ENCODE measurements around the gene LLCFC1.

Gene LLCFC1

GRCh38 chr7:142913051-142913450 lies 26.2 kb upstream of the LLCFC1 start:
- DNase-seq: no peak

- DNase-seq: no peak
These were observed 25.7 kb upstream of the LLCFC1 start for GRCh38 chr7:142913566-142913965.

GRCh38 chr7:142914121-142914520 lies 25.2 kb upstream of the LLCFC1 start:
- no peak for DNase-seq

- no peak for DNase-seq
These were observed 24.0 kb upstream of the LLCFC1 start for GRCh38 chr7:142915315-142915714.

GRCh38 chr7:142916508-142916907 lies 22.8 kb upstream of the LLCFC1 start:
- no peak for DNase-seq

GRCh38 chr7:142917447-142917846 lies 21.8 kb upstream of the LLCFC1 start:
- DNase-seq: no peak

- no peak for DNase-seq
These were observed 20.4 kb upstream of the LLCFC1 start for GRCh38 chr7:142918901-142919300.

- DNase-seq: no peak
These were observed 19.6 kb upstream of the LLCFC1 start for GRCh38 chr7:142919656-142920055.

GRCh38 chr7:142923391-142923790 lies 15.9 kb upstream of the LLCFC1 start:
- no peak for DNase-seq

- DNase-seq: no peak
These were observed 13.9 kb upstream of the LLCFC1 start for GRCh38 chr7:142925413-142925812.

- DNase-seq: no peak
These were observed 12.1 kb upstream of the LLCFC1 start for GRCh38 chr7:142927085-142927745.

- no peak for DNase-seq
These were observed 11.3 kb upstream of the LLCFC1 start for GRCh38 chr7:142927949-142928348.

GRCh38 chr7:142930126-142930730 lies 9.1 kb upstream of the LLCFC1 start:
- DNase-seq: no peak

GRCh38 chr7:142932386-142933091 lies 6.7 kb upstream of the LLCFC1 start:
- no peak for DNase-seq

GRCh38 chr7:142933092-142933475 lies 6.2 kb upstream of the LLCFC1 start:
- no peak for DNase-seq

GRCh38 chr7:142933624-142934023 lies 5.7 kb upstream of the LLCFC1 start, which contains the start of gene TRPV5:
Gene TRPV5, minus strand, starts transcription at chr7:142933746. Its CDS starts 287 bp downstream, at chr7:142933459.
- no peak for DNase-seq

- DNase-seq: no peak
These were observed 5.2 kb upstream of the LLCFC1 start for GRCh38 chr7:142934056-142934455.

- no peak for DNase-seq
These were observed 3.2 kb upstream of the LLCFC1 start for GRCh38 chr7:142935941-142936565.

GRCh38 chr7:142938611-142939010 lies 673 bp upstream of the LLCFC1 start:
- DNase-seq: no peak

- DNase-seq: no peak
These were observed 1.8 kb downstream of the LLCFC1 start for GRCh38 chr7:142940966-142941535.

GRCh38 chr7:142941541-142941940 lies 2.3 kb downstream of the LLCFC1 start:
- no peak for DNase-seq

- no peak for DNase-seq
These were observed 3.5 kb downstream of the LLCFC1 start for GRCh38 chr7:142942746-142943145.

GRCh38 chr7:142943706-142944268 lies 4.5 kb downstream of the LLCFC1 start:
- no peak for DNase-seq

Measured in CD4-positive, alpha-beta T cell treated with Interleukin-4 for 4 hours (primary cell).